ENCODE data around the gene TAF13. TPM values are rescaled to one million over a fixed set of nuclear protein-coding genes. Genes with fewer than 3 reads are reported as not detected.

Gene TAF13
- total and polyA plus RNA-seq, 9 of the 15 experiments (the other 6 are each of a cell fraction or from before 2014, with no cell fraction given): 14.9 to 77.2 (median 38.7) TPM

GRCh38 chr1:109105881-109106280 lies 30.1 kb upstream of the TAF13 start (continued):
- TF ChIP-seq HNRNPK (IDR thresholded peaks at IDR 0.05; ENCODE audit: low read depth, low read length, poor library complexity, severe bottlenecking) (no peak), CTCF (IDR thresholded peaks at IDR 0.05 in 2 of 3, conservative IDR thresholded peaks at IDR 0.05 in 1 of 3; ENCODE audit: insufficient read depth in 2 of 3, low read depth in 1 of 3, low read length in 3 of 3) (no peak), NFATC3 (IDR thresholded peaks at IDR 0.05) (no peak), KLF1 (tag; IDR thresholded peaks at IDR 0.05) (no peak), MCM5 (IDR thresholded peaks at IDR 0.05; ENCODE audit: low read depth) (no peak), EHMT2 (IDR thresholded peaks at IDR 0.05) (peak; percentile 69; the same call in 1 of the 2 replicates), E2F3 (CRISPR knock-in tag; IDR thresholded peaks at IDR 0.05) (no peak), MCM3 (IDR thresholded peaks at IDR 0.05) (no peak), CBFB (CRISPR knock-in tag; IDR thresholded peaks at IDR 0.05) (no peak), ETV1 (tag; conservative IDR thresholded peaks at IDR 0.05; ENCODE audit: low read depth) (no peak), MYNN (IDR thresholded peaks at IDR 0.05) (no peak), MYNN (CRISPR knock-in tag; IDR thresholded peaks at IDR 0.05) (no peak), ATF2 (CRISPR knock-in tag; IDR thresholded peaks at IDR 0.05) (no peak), MEIS2 (IDR thresholded peaks at IDR 0.05; ENCODE audit: partially characterized antibody) (peak; percentile 80), KDM5B (IDR thresholded peaks at IDR 0.05; ENCODE audit: insufficient replicate concordance, low read depth, low read length) (no peak), ZNF398 (CRISPR knock-in tag; IDR thresholded peaks at IDR 0.05) (no peak), ZFP91 (CRISPR knock-in tag; IDR thresholded peaks at IDR 0.05) (no peak), NR2C1 (IDR thresholded peaks at IDR 0.05) (no peak), NR2C1 (tag; IDR thresholded peaks at IDR 0.05) (no peak), ETS1 (conservative IDR thresholded peaks at IDR 0.05; ENCODE audit: control insufficient read depth, low read depth, low read length) (no peak), RBM17 (IDR thresholded peaks at IDR 0.05; ENCODE audit: borderline replicate concordance, low read depth, low read length) (no peak), TBL1XR1 (IDR thresholded peaks at IDR 0.05; ENCODE audit: low read length in 2 of 2) (no peak), ELF1 (tag; IDR thresholded peaks at IDR 0.05) (no peak)
